Lung (tissue), 12 donors: Measurements from ENCODE around the gene RLIM. TPM values are rescaled to one million over a fixed set of nuclear protein-coding genes. Genes with fewer than 3 reads are reported as not detected.

Experiments
- ATAC-seq: fragments of 200-7000 bp; cut with Tn5 transposase; one replicate; pipeline ENCODE4 v1.9.1; 2020; ENCODE audit warnings: moderate number of reproducible peaks; ENCODE audit not compliant: insufficient read depth, low FRiP score
- DNase-seq, 3 donors: peaks; one replicate each; pipeline ENCODE4 v3.0.0-alpha.2; 2013 to 2017
- H3K27ac ChIP-seq, 2 donors: one replicate each; pipeline ENCODE4 v1.5.1; 2013; ENCODE audit warnings: mild to moderate bottlenecking in 2 of 2, moderate library complexity in 2 of 2, control low read depth in 1 of 2, inconsistent platforms in 1 of 2, low read depth in 1 of 2, low read length in 1 of 2
- H3K27me3 ChIP-seq, 3 donors: one replicate each; pipeline ENCODE4 v1.5.1; 2013; ENCODE audit warnings: low read length in 2 of 3; ENCODE audit not compliant: control insufficient read depth in 3 of 3, insufficient read depth in 3 of 3
- H3K36me3 ChIP-seq, 4 donors: one replicate each; pipeline ENCODE4 v1.5.1; 2013; ENCODE audit warnings: low read length in 4 of 4, mild to moderate bottlenecking in 1 of 4, moderate library complexity in 1 of 4; ENCODE audit not compliant: control insufficient read depth in 4 of 4, insufficient read depth in 4 of 4
- H3K4me1 ChIP-seq, 5 donors: one replicate each; pipeline ENCODE4 v1.5.1; 2013; ENCODE audit warnings: low read length in 5 of 5, mild to moderate bottlenecking in 2 of 5, moderate library complexity in 1 of 5; ENCODE audit not compliant: control insufficient read depth in 5 of 5, insufficient read depth in 5 of 5
- H3K4me3 ChIP-seq: one replicate; pipeline ENCODE4 v1.5.1; 2013; ENCODE audit warnings: mild to moderate bottlenecking, control low read depth, moderate library complexity
- H3K9ac ChIP-seq, 2 donors: one replicate each; pipeline ENCODE4 v1.5.1; 2013; ENCODE audit warnings: low read length in 2 of 2, control low read depth in 1 of 2; ENCODE audit not compliant: insufficient read depth in 1 of 2
- H3K9me3 ChIP-seq, 4 donors: one replicate each; pipeline ENCODE4 v1.5.1; 2013; ENCODE audit warnings: low read length in 3 of 4, mild to moderate bottlenecking in 1 of 4, moderate library complexity in 1 of 4; ENCODE audit not compliant: control insufficient read depth in 4 of 4, insufficient read depth in 3 of 4
- WGBS, 2 donors: extraction: QIAGEN DNeasy Blood & Tissue Kit; methylation state at CpG; one replicate each; pipeline ENCODE4 v1.1.7; 2013; 5-methylcytosine and 5-hydroxymethylcytosine counted together
- polyA plus RNA-seq, 2 donors: library from polyadenylated mRNA; stranded (reverse); fragments of 200-250 nt; gene quantifications; one replicate each; pipeline ENCODE4 v1.2.1, GENCODE V29; 2013
- total RNA-seq, 2 donors: library from RNA; depleted of rRNA in 1 of 2; stranded (reverse); fragments of >200 nt in 1 of 2; gene quantifications; one replicate each; pipeline ENCODE4 v1.2.1, GENCODE V29; 2014 to 2021
- TF ChIP-seq, protein P1 (sequence below): IDR thresholded peaks from 2 replicates; pipeline ENCODE4 v1.5.1; 2012; ENCODE audit warnings: mild to moderate bottlenecking; ENCODE audit errors: control extremely low read depth, extremely low read depth
- donor health status: control.
- donor health status: control.
- donor health status: Bipolar disorder and iron deficiency.
- donor health status: healthy.
- donor health status: DM: yes; HTN: yes; CAD: no.

RLIM gene
- total and polyA plus RNA-seq, 4 donors: 7.4 to 53.2 (median 22.2) TPM

GRCh38 chrX:74536152-74536831 lies 78.1 kb downstream of the RLIM start:
- no peaks in the 10 kb centered on the region for H3K9me3 ChIP-seq
- peak; percentile 70 for ATAC-seq
- peak overlapping the region; percentile 15 for H3K4me3 ChIP-seq
- H3K9ac ChIP-seq: no peak overlapping the region
- peak overlapping the region; percentile 73 to 79 for H3K27ac ChIP-seq
- DNase-seq: peak; percentile 95 to 97 (median 96)
- WGBS, 2 donors: 0 to 33% methylated on average over 30 to 48 of the region's 48 CpGs
- TF ChIP-seq, protein P1, sequence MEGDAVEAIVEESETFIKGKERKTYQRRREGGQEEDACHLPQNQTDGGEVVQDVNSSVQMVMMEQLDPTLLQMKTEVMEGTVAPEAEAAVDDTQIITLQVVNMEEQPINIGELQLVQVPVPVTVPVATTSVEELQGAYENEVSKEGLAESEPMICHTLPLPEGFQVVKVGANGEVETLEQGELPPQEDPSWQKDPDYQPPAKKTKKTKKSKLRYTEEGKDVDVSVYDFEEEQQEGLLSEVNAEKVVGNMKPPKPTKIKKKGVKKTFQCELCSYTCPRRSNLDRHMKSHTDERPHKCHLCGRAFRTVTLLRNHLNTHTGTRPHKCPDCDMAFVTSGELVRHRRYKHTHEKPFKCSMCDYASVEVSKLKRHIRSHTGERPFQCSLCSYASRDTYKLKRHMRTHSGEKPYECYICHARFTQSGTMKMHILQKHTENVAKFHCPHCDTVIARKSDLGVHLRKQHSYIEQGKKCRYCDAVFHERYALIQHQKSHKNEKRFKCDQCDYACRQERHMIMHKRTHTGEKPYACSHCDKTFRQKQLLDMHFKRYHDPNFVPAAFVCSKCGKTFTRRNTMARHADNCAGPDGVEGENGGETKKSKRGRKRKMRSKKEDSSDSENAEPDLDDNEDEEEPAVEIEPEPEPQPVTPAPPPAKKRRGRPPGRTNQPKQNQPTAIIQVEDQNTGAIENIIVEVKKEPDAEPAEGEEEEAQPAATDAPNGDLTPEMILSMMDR: no peak
- H3K4me1 ChIP-seq: peaks cover 0 to 7% (median 0%) of the 10 kb centered on the region in 5 donors
- no peaks in the 10 kb centered on the region for H3K36me3 ChIP-seq
- H3K27me3 ChIP-seq: peaks cover 0 to 4% (median 0%) of the 10 kb centered on the region in 3 donors

GRCh38 chrX:74535408-74536151 lies 78.8 kb downstream of the RLIM start:
- Histone ChIP-seq H3K27ac (peak overlapping the region; percentile 73 to 79), H3K36me3 (no peaks in the 10 kb centered on the region), H3K27me3 (peaks cover 0 to 4% (median 0%) of the 10 kb centered on the region in 3 donors), H3K9ac (no peak overlapping the region), H3K9me3 (no peaks in the 10 kb centered on the region), H3K4me3 (peak overlapping the region; percentile 15), H3K4me1 (peaks cover 0 to 7% (median 0%) of the 10 kb centered on the region in 5 donors)
- ATAC-seq (peak; percentile 62), DNase-seq (peak; percentile 69 to 84 (median 80))
- TF ChIP-seq, protein P1: no peak
- 1 to 28% methylated on average over 29 to 37 of the region's 37 CpGs for WGBS, 2 donors

Other genes starting within 250 kb of the RLIM start
- gene SLC16A2, start 193.1 kb downstream of the RLIM start, total RNA-seq: 10 to 100 TPM; 12.1 to 13.4 TPM
- gene SLC16A2, start 193.1 kb downstream of the RLIM start, polyA plus RNA-seq: 1 to 10 TPM; 2.1 to 4.5 TPM